Tibial artery (tissue), 4 donors: ENCODE data around the gene TAF3.

Source experiments
- DNase-seq, 2 donors: peaks; one replicate each; pipeline ENCODE4 v3.0.0-alpha.2; 2019
- H3K27ac ChIP-seq, 2 donors: fragments of 200-600 bp; sonication (generic) in 1 of 2; 1 replicate in 1 of 2; 2 replicates in 1 of 2; pipeline ENCODE4 v1.5.1; 2018 to 2019; ENCODE audit warnings: mild to moderate bottlenecking in 1 of 2
- H3K27me3 ChIP-seq, 2 donors: fragments of 200-600 bp; sonication (generic) in 1 of 2; one replicate each; pipeline versions ENCODE4 v1.5.1 to v1.6.0; 2016 to 2019
- H3K36me3 ChIP-seq, 3 donors: fragments of 200-600 bp; sonication (generic) in 2 of 3; one replicate each; pipeline ENCODE4 v1.5.1; 2016 to 2019; ENCODE audit warnings: mild to moderate bottlenecking in 2 of 3
- H3K4me1 ChIP-seq, 4 donors: fragments of 200-600 bp; sonication (generic) in 2 of 4; 1 replicate in 3 of 4; 2 replicates in 1 of 4; pipeline ENCODE4 v1.5.1; 2016 to 2019
- H3K4me3 ChIP-seq, 2 donors: fragments of 200-600 bp; sonication (generic) in 1 of 2; 1 replicate in 1 of 2; 2 replicates in 1 of 2; pipeline ENCODE4 v1.5.1; 2018 to 2019; ENCODE audit warnings: mild to moderate bottlenecking in 2 of 2
- H3K9me3 ChIP-seq, 3 donors: fragments of 200-600 bp; sonication (generic) in 1 of 3; one replicate each; pipeline ENCODE4 v1.5.1; 2016 to 2019
- CTCF ChIP-seq, 2 experiments: fragments of 200-600 bp in 1 of 2; fragments of 450-650 bp in 1 of 2; IDR thresholded peaks; one replicate each; pipeline ENCODE4 v1.5.1; 2017 to 2019; ENCODE audit warnings: antibody characterized with exemption in 2 of 2, mild to moderate bottlenecking in 1 of 2, moderate library complexity in 1 of 2
- intact Hi-C: fragments of 100-400 bp; cut with DNase I; formaldehyde crosslinking; loops from one replicate; pipeline ENCODE4 v1.15.0; 2023; ENCODE audit warnings: low total_unique reads

The TAF3 gene

GRCh38 chr10:7932301-7933036 lies 114.2 kb downstream of the TAF3 start:
- intact Hi-C loops: no loop called here
- DNase-seq: no peak
- no peak overlapping the region for H3K4me3 ChIP-seq

DNA sequence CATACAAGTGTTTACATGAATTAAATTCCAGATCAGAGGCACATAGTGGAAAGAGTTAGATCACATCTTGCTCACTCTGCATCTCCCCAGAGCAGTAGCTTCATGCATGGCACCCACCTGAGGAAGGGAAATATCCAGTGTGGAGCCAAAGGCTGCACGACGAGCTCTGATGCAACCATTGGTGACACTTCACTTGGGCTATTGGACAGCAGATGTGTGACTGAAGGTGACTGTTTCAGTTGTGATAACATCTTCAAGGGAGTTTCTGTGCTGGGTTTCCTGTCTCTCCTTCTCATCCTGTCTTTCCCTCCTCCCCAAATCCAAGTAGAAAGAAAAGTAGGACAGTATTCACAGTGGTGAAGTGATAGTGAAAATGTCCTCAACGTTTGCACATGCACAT lies 115.0 kb downstream of the TAF3 start:
- Histone ChIP-seq H3K36me3 (no peaks in the 10 kb centered on the region), H3K4me3 (no peak overlapping the region), H3K4me1 (no peaks in the 10 kb centered on the region), H3K9me3 (peaks cover 0 to 6% (median 0%) of the 10 kb centered on the region in 3 donors), H3K27me3 (no peaks in the 10 kb centered on the region), H3K27ac (no peak overlapping the region)
- no peak for TF ChIP-seq CTCF (IDR thresholded peaks at IDR 0.05)
- DNase-seq: no peak
- intact Hi-C loops: no loop called here

More at GRCh38 chr10:7932301-7933036, 114.2 kb downstream of the TAF3 start:
- Histone ChIP-seq H3K4me1 (no peaks in the 10 kb centered on the region), H3K9me3 (peaks cover 0 to 6% (median 0%) of the 10 kb centered on the region in 3 donors), H3K27me3 (no peaks in the 10 kb centered on the region), H3K36me3 (no peaks in the 10 kb centered on the region), H3K27ac (no peak overlapping the region)
- TF ChIP-seq CTCF (IDR thresholded peaks at IDR 0.05): no peak

DNA sequence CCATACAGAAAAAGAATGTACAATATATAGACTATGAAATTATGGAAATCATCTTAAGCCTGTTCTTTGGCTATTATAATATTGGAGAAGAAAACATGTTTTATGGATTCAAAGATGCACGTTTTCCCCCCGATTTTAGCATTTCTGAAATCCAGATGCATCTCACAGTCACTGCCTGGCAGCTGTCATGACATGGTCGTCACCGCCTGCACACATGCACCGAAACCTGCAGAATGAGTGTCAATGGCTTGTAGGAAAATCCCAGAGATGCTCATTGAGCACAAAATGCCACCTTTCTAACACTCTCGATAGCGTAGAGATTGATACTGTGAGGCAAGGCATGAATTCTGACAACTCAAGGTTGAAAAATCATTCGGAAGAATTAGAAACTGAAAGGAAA lies 115.5 kb downstream of the TAF3 start:
- H3K4me3 ChIP-seq: no peak overlapping the region
- DNase-seq: no peak
- TF ChIP-seq CTCF (IDR thresholded peaks at IDR 0.05): no peak
- H3K4me1 ChIP-seq: no peaks in the 10 kb centered on the region
- H3K27me3 ChIP-seq: no peaks in the 10 kb centered on the region
- H3K36me3 ChIP-seq: no peaks in the 10 kb centered on the region
- H3K9me3 ChIP-seq: peaks cover 0 to 6% (median 0%) of the 10 kb centered on the region in 3 donors
- intact Hi-C loops: no loop called here
- no peak overlapping the region for H3K27ac ChIP-seq

DNA sequence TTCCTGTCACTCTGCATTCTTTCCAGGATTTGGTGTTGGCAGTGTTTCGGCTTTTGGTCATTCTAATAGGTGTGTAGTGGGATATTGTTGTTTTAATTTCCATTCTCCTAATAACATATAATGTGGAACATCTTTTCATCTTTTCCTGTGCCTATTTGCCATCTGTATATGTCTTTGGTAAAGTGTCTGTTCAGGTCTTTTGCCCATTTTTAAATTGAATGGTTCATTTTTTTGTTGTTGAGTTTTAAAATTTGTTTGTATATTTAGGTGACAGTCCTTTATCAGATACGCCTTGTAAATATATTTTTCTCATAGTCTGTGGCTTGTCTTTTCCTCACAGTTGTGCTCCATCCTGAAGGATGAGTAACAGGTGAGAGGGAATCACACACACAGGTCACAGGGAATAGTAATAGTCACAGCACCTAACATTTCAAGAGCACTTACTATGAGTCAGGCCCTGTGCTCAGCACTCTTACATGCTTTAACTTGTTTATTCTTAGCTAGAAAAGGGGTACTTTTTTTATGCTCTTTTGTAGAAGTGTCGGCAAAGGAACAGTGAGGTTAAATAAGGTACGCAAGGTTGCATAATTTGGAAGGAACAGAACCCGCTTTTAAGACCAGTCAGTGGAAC lies 119.1 kb downstream of the TAF3 start:
- no peak overlapping the region for H3K27ac ChIP-seq
- no peaks in the 10 kb centered on the region for H3K36me3 ChIP-seq
- TF ChIP-seq CTCF (IDR thresholded peaks at IDR 0.05): no peak
- H3K4me1 ChIP-seq: no peaks in the 10 kb centered on the region
- no peaks in the 10 kb centered on the region for H3K27me3 ChIP-seq
- H3K4me3 ChIP-seq: no peak overlapping the region
- intact Hi-C loops: no loop called here
- DNase-seq: no peak
- H3K9me3 ChIP-seq: peaks cover 0 to 6% (median 0%) of the 10 kb centered on the region in 3 donors

GRCh38 chr10:7941576-7941975 lies 123.3 kb downstream of the TAF3 start:
- intact Hi-C loops: no loop called here
- no peak for TF ChIP-seq CTCF (IDR thresholded peaks at IDR 0.05)
- Histone ChIP-seq H3K36me3 (no peaks in the 10 kb centered on the region), H3K4me1 (no peaks in the 10 kb centered on the region), H3K9me3 (peaks cover 0 to 6% (median 0%) of the 10 kb centered on the region in 3 donors), H3K27me3 (no peaks in the 10 kb centered on the region), H3K4me3 (no peak overlapping the region), H3K27ac (no peak overlapping the region)
- no peak for DNase-seq
